Natural killer cell (primary cell): Measurements from ENCODE around the gene HOXD8. TPM values are rescaled to one million over a fixed set of nuclear protein-coding genes. Genes with fewer than 3 reads are reported as not detected.

Experiments
- ATAC-seq, 3 donors: fragments of 150-1000 bp in 2 of 3; fragments of 200-7000 bp in 1 of 3; cut with Tn5 transposase; 1 replicate in 1 of 3; 2 replicates in 2 of 3; pipeline ENCODE4 v1.10.0; 2021; ENCODE audit warnings: mild to moderate bottlenecking in 2 of 3, moderate library complexity in 2 of 3
- DNase-seq, 2 donors: peaks; one replicate each; pipeline versions ENCODE4 v3.0.0 to v3.0.0-alpha.2; 2013 to 2021; ENCODE audit warnings: mixed read lengths in 1 of 2
- H3K27ac ChIP-seq: one replicate; pipeline ENCODE4 v1.5.1; 2013; ENCODE audit warnings: mild to moderate bottlenecking, low read length
- H3K27me3 ChIP-seq: one replicate; pipeline ENCODE4 v1.6.1; 2013; ENCODE audit warnings: low read length; ENCODE audit not compliant: control insufficient read depth, insufficient read depth
- H3K36me3 ChIP-seq: one replicate; pipeline ENCODE4 v1.6.1; 2013; ENCODE audit warnings: low read length; ENCODE audit not compliant: control insufficient read depth, insufficient read depth
- H3K4me1 ChIP-seq: one replicate; pipeline ENCODE4 v1.6.1; 2013; ENCODE audit warnings: low read length; ENCODE audit not compliant: control insufficient read depth, insufficient read depth
- H3K4me3 ChIP-seq: one replicate; pipeline ENCODE4 v1.5.1; 2013; ENCODE audit warnings: low read length
- H3K9me3 ChIP-seq: one replicate; pipeline ENCODE4 v1.6.1; 2013; ENCODE audit warnings: low read length; ENCODE audit not compliant: control insufficient read depth, insufficient read depth
- H3K27ac Mint-ChIP-seq, 2 donors: one replicate each; pipeline ENCODE4 v1.8.0; 2022; ENCODE audit warnings: mild to moderate bottlenecking in 2 of 2, mixed read lengths in 2 of 2, moderate library complexity in 1 of 2
- H3K27me3 Mint-ChIP-seq, 2 donors: one replicate each; pipeline ENCODE4 v1.8.0; 2022; ENCODE audit warnings: low read depth in 2 of 2, mixed read lengths in 2 of 2
- H3K36me3 Mint-ChIP-seq: one replicate; pipeline ENCODE4 v1.8.0; 2022; ENCODE audit warnings: mixed read lengths
- H3K4me1 Mint-ChIP-seq, 2 donors: one replicate each; pipeline ENCODE4 v1.8.0; 2022; ENCODE audit warnings: mixed read lengths in 2 of 2
- H3K4me3 Mint-ChIP-seq: one replicate; pipeline ENCODE4 v1.8.0; 2022; ENCODE audit warnings: mild to moderate bottlenecking, moderate library complexity, mixed read lengths
- H3K9me3 Mint-ChIP-seq, 2 donors: one replicate each; pipeline ENCODE4 v1.8.0; 2022; ENCODE audit warnings: mixed read lengths in 2 of 2
- WGBS: methylation state at CpG from one replicate; pipeline ENCODE4 v1.1.7; 2013; ENCODE audit warnings: missing lambda C conversion rate; ENCODE audit not compliant: insufficient coverage; 5-methylcytosine and 5-hydroxymethylcytosine counted together
- intact Hi-C: fragments of 100-400 bp; cut with micrococcal nuclease; formaldehyde crosslinking; loops from one replicate; pipeline ENCODE4 v1.14.2; 2022
- total RNA-seq, 4 donors: library from RNA; stranded (reverse); fragments of 120-200 nt in 1 of 4; gene quantifications; one replicate each; pipeline versions ENCODE4 v1.2.3 to v1.2.4, GENCODE V29; 2013 to 2022
- TF ChIP-seq, protein P1 (sequence below): fragments of 200-600 bp; IDR thresholded peaks from one replicate; pipeline ENCODE4 v1.8.0; 2022; ENCODE audit warnings: antibody characterized with exemption

Gene HOXD8
- total RNA-seq, 3 donors from 2014 or later (not counting 1 experiment from before 2014, with no cell fraction given), result not detected

DNA sequence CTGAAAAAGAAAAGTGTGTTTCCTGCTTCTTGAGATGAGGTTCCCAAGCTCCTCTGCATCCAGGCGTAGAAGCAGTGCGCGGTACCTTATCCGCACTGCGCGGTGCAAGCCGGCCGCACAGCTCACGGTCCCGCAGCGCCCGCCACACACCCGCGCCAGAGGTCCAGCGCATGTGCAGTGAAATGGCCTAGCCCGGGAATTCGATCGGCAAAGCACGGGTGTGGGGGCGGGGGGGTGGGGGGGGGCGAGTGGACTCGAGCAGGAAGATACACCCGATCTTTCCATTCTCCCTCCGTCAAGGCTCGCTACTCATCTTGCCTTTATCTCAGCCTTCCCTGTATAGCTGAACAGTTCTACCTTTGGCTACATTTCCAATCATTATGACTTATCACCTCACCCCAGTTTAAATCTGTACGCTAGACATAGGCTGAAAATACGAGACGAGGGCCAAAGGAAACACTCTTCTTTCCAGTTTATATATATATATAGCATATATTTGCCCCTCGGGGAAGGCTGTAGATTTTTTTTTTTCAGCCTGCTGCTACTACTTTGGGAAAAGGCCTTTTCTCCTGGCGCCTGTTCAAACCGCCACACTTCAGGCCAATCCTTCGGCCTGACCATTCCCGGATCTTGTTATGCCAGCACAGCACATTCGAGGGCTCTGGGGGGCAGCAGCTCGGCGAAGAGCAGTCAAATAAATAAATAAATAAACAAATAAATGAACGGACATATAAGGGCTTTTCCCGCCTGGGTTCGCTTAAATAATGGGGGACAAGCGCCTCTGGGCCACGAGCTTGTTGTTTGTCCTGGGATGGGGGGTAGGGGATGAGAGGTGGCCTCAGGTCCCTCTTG, 10.4 kb downstream of the HOXD8 start:
- Histone ChIP-seq H3K36me3 (no peaks in the 10 kb centered on the region), H3K4me1 (peaks cover 29% of the 10 kb centered on the region), H3K27me3 (peaks cover 72% of the 10 kb centered on the region), H3K27ac (no peak overlapping the region), H3K4me3 (no peak overlapping the region), H3K9me3 (peaks cover 20% of the 10 kb centered on the region)
- H3K4me3 Mint-ChIP-seq, result no peak overlapping the region
- H3K4me1 Mint-ChIP-seq, result peaks cover 21 to 28% of the 10 kb centered on the region in 2 donors
- H3K36me3 Mint-ChIP-seq, result peaks cover 38% of the 10 kb centered on the region
- 15% methylated on average over 30 of the region's 41 CpGs for WGBS
- intact Hi-C loops, result no loop called here
- H3K27me3 Mint-ChIP-seq, result peaks cover 74 to 79% of the 10 kb centered on the region in 2 donors
- peaks cover 2 to 8% of the 10 kb centered on the region in 2 donors for H3K9me3 Mint-ChIP-seq
- ATAC-seq (no peak), DNase-seq (no peak)
- TF ChIP-seq, protein P1, sequence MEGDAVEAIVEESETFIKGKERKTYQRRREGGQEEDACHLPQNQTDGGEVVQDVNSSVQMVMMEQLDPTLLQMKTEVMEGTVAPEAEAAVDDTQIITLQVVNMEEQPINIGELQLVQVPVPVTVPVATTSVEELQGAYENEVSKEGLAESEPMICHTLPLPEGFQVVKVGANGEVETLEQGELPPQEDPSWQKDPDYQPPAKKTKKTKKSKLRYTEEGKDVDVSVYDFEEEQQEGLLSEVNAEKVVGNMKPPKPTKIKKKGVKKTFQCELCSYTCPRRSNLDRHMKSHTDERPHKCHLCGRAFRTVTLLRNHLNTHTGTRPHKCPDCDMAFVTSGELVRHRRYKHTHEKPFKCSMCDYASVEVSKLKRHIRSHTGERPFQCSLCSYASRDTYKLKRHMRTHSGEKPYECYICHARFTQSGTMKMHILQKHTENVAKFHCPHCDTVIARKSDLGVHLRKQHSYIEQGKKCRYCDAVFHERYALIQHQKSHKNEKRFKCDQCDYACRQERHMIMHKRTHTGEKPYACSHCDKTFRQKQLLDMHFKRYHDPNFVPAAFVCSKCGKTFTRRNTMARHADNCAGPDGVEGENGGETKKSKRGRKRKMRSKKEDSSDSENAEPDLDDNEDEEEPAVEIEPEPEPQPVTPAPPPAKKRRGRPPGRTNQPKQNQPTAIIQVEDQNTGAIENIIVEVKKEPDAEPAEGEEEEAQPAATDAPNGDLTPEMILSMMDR, result no peak
- no peak overlapping the region for H3K27ac Mint-ChIP-seq

DNA sequence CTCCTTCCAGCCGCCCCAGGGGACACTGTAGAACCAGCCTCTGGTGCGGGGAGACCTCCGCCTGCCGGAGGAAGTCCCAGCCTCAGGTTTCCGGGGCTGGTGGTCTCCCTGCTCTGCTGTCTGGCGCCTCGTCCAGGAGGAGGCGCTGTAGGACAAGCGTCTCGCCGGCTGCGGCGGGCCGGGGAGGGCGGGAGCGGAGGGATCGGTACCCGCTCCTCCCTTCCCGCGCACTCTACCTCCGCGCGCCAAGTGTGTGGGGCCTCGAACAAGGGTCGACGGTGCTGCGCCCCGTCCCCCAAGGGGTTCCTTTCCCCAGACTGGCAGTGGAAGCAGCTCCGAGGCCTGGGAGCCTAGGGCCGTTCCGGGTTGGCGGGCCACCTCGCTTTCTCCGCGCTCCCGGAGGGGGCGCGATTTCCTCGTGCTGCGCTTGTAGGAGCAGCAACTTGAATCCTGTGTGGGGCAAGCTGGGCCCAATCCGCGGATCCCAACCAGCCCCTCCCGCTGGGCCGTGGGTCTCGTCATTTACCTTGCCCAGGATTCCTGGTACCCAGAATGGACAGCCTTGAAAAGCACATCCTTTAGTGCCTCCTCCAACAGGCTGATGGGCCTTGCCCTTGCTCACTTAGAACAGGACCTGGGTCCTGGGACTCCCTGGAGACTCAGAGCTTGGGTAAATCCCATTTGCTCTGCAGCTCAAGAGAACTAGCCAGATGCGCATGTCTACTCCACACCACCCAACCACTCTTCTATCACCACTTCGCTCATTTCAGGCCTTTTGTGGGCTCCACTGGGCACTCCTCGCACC, 11.2 kb downstream of the HOXD8 start:
- H3K27ac ChIP-seq, result no peak overlapping the region
- H3K27ac Mint-ChIP-seq, result no peak overlapping the region
- H3K27me3 ChIP-seq, result peaks cover 71% of the 10 kb centered on the region
- DNase-seq (peak; percentile 36 to 83), ATAC-seq (peak; percentile 82 to 89 (median 84))
- H3K36me3 ChIP-seq, result no peaks in the 10 kb centered on the region
- peaks cover 73 to 77% of the 10 kb centered on the region in 2 donors for H3K27me3 Mint-ChIP-seq
- H3K9me3 Mint-ChIP-seq, result peaks cover 2 to 8% of the 10 kb centered on the region in 2 donors
- H3K4me1 ChIP-seq, result peaks cover 28% of the 10 kb centered on the region
- H3K9me3 ChIP-seq, result peaks cover 20% of the 10 kb centered on the region
- 8% methylated on average over 48 of the region's 48 CpGs for WGBS
- TF ChIP-seq, protein P1, result peak; percentile 20
- H3K36me3 Mint-ChIP-seq, result peaks cover 32% of the 10 kb centered on the region
- H3K4me3 ChIP-seq, result peak overlapping the region; percentile 10
- H3K4me3 Mint-ChIP-seq, result peak overlapping the region; percentile 64
- intact Hi-C loops, result no loop called here
- H3K4me1 Mint-ChIP-seq, result peaks cover 17 to 22% of the 10 kb centered on the region in 2 donors

DNA sequence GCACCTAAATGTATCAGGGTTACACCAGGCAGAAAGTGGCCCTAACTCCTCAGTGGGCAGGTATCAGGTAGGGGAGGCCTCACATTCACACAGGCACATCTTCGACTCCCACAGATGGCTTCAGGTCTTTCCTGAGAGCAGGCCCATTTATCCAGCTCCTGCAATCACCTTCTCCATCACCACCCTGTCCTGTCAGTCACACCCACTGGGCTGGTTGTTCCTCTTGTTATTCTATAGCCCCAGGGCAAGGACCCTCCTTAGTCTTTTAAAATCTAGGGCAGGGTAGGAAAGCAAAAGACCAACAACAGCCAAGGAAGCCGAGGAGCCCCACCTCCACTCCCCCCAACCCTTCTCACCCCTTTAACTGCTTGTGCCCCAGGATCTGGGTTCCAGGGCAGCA, 12.8 kb downstream of the HOXD8 start:
- Mint-ChIP-seq H3K9me3 (peaks cover 2 to 8% of the 10 kb centered on the region in 2 donors), H3K4me3 (no peak overlapping the region), H3K4me1 (peaks cover 14 to 20% of the 10 kb centered on the region in 2 donors), H3K27me3 (peaks cover 73 to 84% of the 10 kb centered on the region in 2 donors), H3K36me3 (peaks cover 29% of the 10 kb centered on the region), H3K27ac (no peak overlapping the region)
- Histone ChIP-seq H3K27ac (no peak overlapping the region), H3K9me3 (peaks cover 20% of the 10 kb centered on the region), H3K27me3 (peaks cover 66% of the 10 kb centered on the region), H3K4me3 (no peak overlapping the region), H3K4me1 (peaks cover 17% of the 10 kb centered on the region), H3K36me3 (no peaks in the 10 kb centered on the region)
- intact Hi-C loops, result no loop called here
- DNase-seq (no peak), ATAC-seq (no peak)
- 89% methylated on average over 2 of the region's 2 CpGs for WGBS
- TF ChIP-seq, protein P1, result no peak
